ENCODE measurements around the gene KRTAP20-1.

Gene KRTAP20-1

DNA sequence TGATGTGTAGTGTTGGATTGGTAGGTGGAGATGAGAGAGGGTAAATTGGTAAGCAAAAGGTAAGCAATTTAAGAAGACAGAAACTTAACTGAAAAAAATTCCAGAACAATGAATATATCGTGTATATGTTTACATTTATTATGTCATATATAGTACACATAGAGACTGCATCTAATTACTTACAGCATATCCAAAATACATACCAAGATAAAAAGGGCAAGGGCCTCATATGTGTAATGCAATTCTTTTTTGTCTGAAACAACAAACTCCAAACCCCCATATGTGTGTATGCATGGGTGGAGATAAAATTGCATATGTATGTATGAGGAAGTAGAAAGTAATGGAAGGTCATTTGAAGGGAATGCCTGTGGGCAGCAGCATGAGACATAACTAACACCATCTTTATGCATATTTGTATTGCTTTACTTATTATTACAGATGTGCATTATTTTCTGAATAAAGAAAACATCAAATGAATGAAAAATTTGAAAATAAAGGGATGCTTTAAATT, 30.7 kb downstream of the KRTAP20-1 start:
- DNase-seq (ENCODE audit: low read depth in 2 of 2) = no peak

DNA sequence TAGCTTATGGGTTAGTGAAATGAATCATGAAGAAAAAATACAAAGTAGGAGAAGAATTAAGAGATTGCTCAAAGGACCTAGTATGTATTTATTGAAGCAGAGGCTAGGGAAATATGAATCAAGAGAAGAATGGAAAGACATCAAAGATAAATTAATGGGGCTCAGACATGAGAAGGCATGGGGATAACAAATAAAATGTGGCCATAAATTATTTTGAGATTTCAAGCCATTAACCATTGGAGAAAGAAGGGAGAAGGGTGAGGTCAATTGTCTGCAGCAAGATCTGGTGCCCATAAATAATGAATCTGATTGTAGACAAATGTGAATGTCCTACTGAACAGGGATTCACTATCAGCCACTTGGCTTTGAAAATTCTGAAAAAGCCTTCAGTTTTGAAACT, 36.7 kb downstream of the KRTAP20-1 start:
- DNase-seq (ENCODE audit: low read depth in 2 of 2) = no peak
